ENCODE measurements around the gene FBXW2. TPM values are rescaled to one million over a fixed set of nuclear protein-coding genes. Genes with fewer than 3 reads are reported as not detected.

Gene FBXW2
- total and polyA plus RNA-seq, 2 donors (not counting 3 experiments of a cell fraction or from before 2014, with no cell fraction given) = 32.5 to 70.2 TPM

GRCh38 chr9:120711841-120712538, 81.2 kb downstream of the FBXW2 start:
- DNase-seq (ENCODE audit: low read depth, low spot score) (no peak), FAIRE-seq (peak; percentile 58)
- TF ChIP-seq FOS (IDR thresholded peaks at IDR 0.05; ENCODE audit: borderline replicate concordance, insufficient read depth, low read length) (no peak), MAX (IDR thresholded peaks at IDR 0.05; ENCODE audit: insufficient read depth, insufficient read length) (no peak), GATA2 (IDR thresholded peaks at IDR 0.05; ENCODE audit: insufficient read depth, insufficient read length, low read depth, low read length) (no peak), MYC (IDR thresholded peaks at IDR 0.05; ENCODE audit: low read depth, low read length) (no peak), CTCF (IDR thresholded peaks at IDR 0.05; ENCODE audit: extremely low read depth in 1 of 2, insufficient read depth in 1 of 2, low read depth in 1 of 2, low read length in 2 of 2) (no peak), JUN (IDR thresholded peaks at IDR 0.05; ENCODE audit: borderline replicate concordance, insufficient read depth, insufficient read length, low read depth) (no peak), POLR2A (IDR thresholded peaks at IDR 0.05; ENCODE audit: low read depth, low read length) (no peak), POLR2AphosphoS5 (IDR thresholded peaks at IDR 0.05; ENCODE audit: insufficient read depth, low read depth, low read length) (no peak), EZH2 (IDR thresholded peaks at IDR 0.05; ENCODE audit: borderline replicate concordance, low read depth, low read length, severe bottlenecking) (no peak)
- ChIA-PET CTCF (interaction anchor here (0.7 to 3.7 kb wide), 4 partner anchors 8 to 92 kb away, joined by 3 to 28 read pairs (median 4); no protein-coding TSS in a partner anchor), POLR2A (no interaction called here)
- no peaks in the 10 kb centered on the region for H4K20me1 ChIP-seq (replicated peaks; ENCODE audit: control insufficient read depth, extremely low read depth, insufficient read depth, low read length)
- intact Hi-C loops (cut with micrococcal nuclease) = loop anchor here (5.0 kb wide), 1 partner anchor 95 kb away; no protein-coding TSS in a partner anchor
- H3K9me3 ChIP-seq (replicated peaks; ENCODE audit: control insufficient read depth, insufficient read depth, low read length) = no peaks in the 10 kb centered on the region
- BruUV-seq (replicated peaks) = no TSS peak
- peak overlapping the region; percentile 78 for H3K4me2 ChIP-seq (ENCODE audit: insufficient read depth, low read length)
- no peaks in the 10 kb centered on the region for H3K27me3 ChIP-seq (ENCODE audit: control insufficient read depth in 2 of 2, insufficient read depth in 2 of 2, low read length in 2 of 2)
- H3K9me1 ChIP-seq (replicated peaks; ENCODE audit: control insufficient read depth, extremely low read depth, insufficient read depth, low read length) = no peaks in the 10 kb centered on the region
- dilution Hi-C loops (cut with MboI; ENCODE audit: extremely low pct_ligation_motif_present, low sequenced_read_pairs) = no loop called here
- H3K9ac ChIP-seq (replicated peaks; ENCODE audit: extremely low read depth, insufficient read depth, low read length) = no peak overlapping the region
- no peak overlapping the region for H3K4me3 ChIP-seq (replicated peaks in 1 of 3; ENCODE audit: insufficient read depth in 1 of 3, low read depth in 1 of 3, low read length in 3 of 3)
- no peak overlapping the region for H2AFZ ChIP-seq (ENCODE audit: low read depth, low read length)
- H3K36me3 ChIP-seq (ENCODE audit: control insufficient read depth in 2 of 2, extremely low read depth in 1 of 2, insufficient read depth in 2 of 2, low read length in 2 of 2) = no peaks in the 10 kb centered on the region
- no peak overlapping the region for H3K27ac ChIP-seq (ENCODE audit: insufficient read depth, low read depth, low read length)
- peaks cover 21% of the 10 kb centered on the region for H3K4me1 ChIP-seq (ENCODE audit: control insufficient read depth, extremely low read depth, insufficient read depth, low read length)
- peaks cover 2% of the 10 kb centered on the region for H3K79me2 ChIP-seq (ENCODE audit: control insufficient read depth, insufficient read depth, low read length)
